Measurements from ENCODE around the gene ORAI2. TPM values are rescaled to one million over a fixed set of nuclear protein-coding genes. Genes with fewer than 3 reads are reported as not detected.

Gene ORAI2
- polyA plus RNA-seq, 1 experiment = 41.6 TPM

DNA sequence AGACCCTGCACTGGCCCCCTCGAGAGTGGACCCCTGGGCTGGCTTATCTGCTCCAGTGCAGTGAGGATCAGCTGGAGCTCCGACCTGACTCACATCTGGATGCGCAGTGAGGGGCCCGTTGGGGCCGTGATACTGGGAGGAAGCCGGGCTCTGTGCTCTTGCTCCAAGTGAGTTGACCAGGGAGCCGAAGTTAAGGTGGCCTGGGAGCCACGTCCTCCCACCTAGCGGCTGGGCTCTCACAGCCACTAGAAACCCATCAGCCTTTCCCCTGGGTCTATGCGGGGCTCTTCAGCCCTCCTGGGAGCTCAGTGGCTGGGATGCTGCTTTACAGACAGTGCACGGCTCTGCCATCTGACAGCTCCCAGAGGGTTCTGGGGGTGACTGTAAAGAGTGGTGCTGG, 22.2 kb downstream of the ORAI2 start:
- no peak for DNase-seq (ENCODE audit: low read depth)
- CTCF ChIA-PET = no interaction called here
- no peak overlapping the region for H3K4me3 ChIP-seq (ENCODE audit: low read depth, low read length)
- TF ChIP-seq, protein P1, sequence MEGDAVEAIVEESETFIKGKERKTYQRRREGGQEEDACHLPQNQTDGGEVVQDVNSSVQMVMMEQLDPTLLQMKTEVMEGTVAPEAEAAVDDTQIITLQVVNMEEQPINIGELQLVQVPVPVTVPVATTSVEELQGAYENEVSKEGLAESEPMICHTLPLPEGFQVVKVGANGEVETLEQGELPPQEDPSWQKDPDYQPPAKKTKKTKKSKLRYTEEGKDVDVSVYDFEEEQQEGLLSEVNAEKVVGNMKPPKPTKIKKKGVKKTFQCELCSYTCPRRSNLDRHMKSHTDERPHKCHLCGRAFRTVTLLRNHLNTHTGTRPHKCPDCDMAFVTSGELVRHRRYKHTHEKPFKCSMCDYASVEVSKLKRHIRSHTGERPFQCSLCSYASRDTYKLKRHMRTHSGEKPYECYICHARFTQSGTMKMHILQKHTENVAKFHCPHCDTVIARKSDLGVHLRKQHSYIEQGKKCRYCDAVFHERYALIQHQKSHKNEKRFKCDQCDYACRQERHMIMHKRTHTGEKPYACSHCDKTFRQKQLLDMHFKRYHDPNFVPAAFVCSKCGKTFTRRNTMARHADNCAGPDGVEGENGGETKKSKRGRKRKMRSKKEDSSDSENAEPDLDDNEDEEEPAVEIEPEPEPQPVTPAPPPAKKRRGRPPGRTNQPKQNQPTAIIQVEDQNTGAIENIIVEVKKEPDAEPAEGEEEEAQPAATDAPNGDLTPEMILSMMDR (IDR thresholded peaks at IDR 0.05; ENCODE audit: insufficient read depth, low read depth, low read length) = no peak
- H3K36me3 ChIP-seq (ENCODE audit: control insufficient read depth, insufficient read depth, low read length) = peaks cover 15% of the 10 kb centered on the region
- POLR2A ChIA-PET = no interaction called here
- H3K27me3 ChIP-seq (ENCODE audit: control insufficient read depth, insufficient read depth, low read length) = no peaks in the 10 kb centered on the region

DNA sequence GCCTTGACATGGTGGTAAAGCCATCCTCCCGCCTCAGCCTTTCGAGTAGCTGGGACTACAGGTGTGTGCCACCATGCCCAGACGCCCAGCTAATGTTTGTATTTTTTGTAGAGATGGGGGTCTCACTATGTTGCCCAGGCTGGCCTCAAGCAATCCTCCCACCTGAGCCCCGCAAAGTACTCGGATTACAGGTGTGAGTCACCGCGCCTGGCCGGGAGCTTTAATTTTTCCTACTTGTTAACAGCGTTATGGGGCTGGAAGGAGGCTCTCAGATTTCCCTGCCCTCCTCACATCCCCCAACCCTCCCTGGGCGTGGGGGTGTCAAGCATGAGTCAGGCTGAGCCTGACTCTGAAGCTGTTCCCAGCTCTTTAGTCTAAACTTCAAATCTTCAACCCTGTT, 23.0 kb downstream of the ORAI2 start:
- CTCF ChIA-PET = no interaction called here
- POLR2A ChIA-PET = no interaction called here
- Histone ChIP-seq H3K4me3 (ENCODE audit: low read depth, low read length) (no peak overlapping the region), H3K36me3 (ENCODE audit: control insufficient read depth, insufficient read depth, low read length) (peaks cover 15% of the 10 kb centered on the region), H3K27me3 (ENCODE audit: control insufficient read depth, insufficient read depth, low read length) (no peaks in the 10 kb centered on the region)
- TF ChIP-seq, protein P1 (IDR thresholded peaks at IDR 0.05; ENCODE audit: insufficient read depth, low read depth, low read length) = no peak
- DNase-seq (ENCODE audit: low read depth) = no peak

DNA sequence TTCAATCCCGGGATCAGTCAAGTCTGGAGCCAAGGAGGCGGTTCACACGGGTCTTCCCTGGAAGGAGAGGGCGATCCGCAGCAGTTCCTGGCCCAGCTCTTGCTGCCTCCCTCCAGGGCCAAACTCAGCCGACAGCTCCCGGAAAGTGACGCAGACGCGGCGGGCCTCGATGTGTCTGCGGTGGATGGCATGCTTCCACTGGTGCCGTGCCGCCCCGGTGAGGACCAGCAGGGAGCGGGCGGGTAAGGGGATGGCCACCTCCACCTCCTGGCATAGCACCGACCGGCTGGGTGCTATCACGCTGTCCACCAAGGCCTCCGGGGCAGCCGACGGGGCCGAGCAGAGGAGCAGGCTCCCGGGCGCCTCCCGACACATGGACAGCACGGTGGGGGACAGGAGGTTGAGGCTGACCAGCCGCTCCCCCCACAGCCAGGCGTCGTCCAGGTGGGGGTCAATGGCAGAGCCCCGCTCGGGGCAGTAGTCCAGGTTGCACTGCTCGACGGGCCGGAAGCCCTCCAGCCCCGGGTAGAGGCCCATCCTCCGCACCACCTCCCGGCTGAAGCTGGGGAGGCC, 24.1 kb downstream of the ORAI2 start:
- peaks cover 15% of the 10 kb centered on the region for H3K36me3 ChIP-seq (ENCODE audit: control insufficient read depth, insufficient read depth, low read length)
- CTCF ChIA-PET = no interaction called here

DNA sequence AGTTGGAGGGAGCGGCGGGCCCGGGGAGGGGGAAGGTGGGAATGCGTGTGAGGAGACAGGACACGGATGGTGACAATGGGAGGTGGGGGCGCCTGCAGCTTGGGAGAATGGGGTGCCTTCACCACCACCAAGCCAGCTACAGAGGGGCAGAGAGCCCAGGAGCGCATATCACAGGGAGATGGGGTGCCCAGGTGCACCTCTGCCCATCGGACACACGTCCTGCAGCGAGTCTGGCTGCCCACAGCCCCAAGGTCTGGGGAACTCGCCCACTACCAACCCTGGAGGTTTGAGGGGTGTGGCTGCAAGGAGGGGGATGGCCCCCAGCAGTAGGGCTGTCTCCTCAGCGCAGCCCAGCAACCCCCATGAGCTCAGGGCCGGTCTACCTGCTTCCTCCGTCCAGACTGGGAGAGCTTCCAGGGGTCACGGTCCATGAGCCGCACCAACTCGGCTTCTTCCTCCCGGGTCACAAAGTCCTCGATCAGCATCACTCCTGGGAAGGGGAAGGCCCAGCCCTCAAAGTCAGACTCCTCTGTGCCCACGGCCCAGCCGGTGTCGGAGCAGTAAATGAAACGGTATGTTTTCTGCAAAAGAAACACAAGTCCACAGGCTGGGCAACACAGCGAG, 26.0 kb downstream of the ORAI2 start:
- Histone ChIP-seq H3K36me3 (ENCODE audit: control insufficient read depth, insufficient read depth, low read length) (peaks cover 15% of the 10 kb centered on the region), H3K4me3 (ENCODE audit: low read depth, low read length) (no peak overlapping the region), H3K27me3 (ENCODE audit: control insufficient read depth, insufficient read depth, low read length) (no peaks in the 10 kb centered on the region)
- POLR2A ChIA-PET = no interaction called here
- DNase-seq (ENCODE audit: low read depth) = no peak
- TF ChIP-seq, protein P1 (IDR thresholded peaks at IDR 0.05; ENCODE audit: insufficient read depth, low read depth, low read length) = no peak
- CTCF ChIA-PET = interaction anchor here (1.1 to 1.3 kb wide), 2 partner anchors 18 to 21 kb away, joined by 3 read pairs; no protein-coding TSS in a partner anchor

More for the DNA sequence above, 24.1 kb downstream of the ORAI2 start:
- no peak for DNase-seq (ENCODE audit: low read depth)
- no peak overlapping the region for H3K4me3 ChIP-seq (ENCODE audit: low read depth, low read length)
- POLR2A ChIA-PET = no interaction called here
- TF ChIP-seq, protein P1 (IDR thresholded peaks at IDR 0.05; ENCODE audit: insufficient read depth, low read depth, low read length) = no peak
- no peaks in the 10 kb centered on the region for H3K27me3 ChIP-seq (ENCODE audit: control insufficient read depth, insufficient read depth, low read length)

DNA sequence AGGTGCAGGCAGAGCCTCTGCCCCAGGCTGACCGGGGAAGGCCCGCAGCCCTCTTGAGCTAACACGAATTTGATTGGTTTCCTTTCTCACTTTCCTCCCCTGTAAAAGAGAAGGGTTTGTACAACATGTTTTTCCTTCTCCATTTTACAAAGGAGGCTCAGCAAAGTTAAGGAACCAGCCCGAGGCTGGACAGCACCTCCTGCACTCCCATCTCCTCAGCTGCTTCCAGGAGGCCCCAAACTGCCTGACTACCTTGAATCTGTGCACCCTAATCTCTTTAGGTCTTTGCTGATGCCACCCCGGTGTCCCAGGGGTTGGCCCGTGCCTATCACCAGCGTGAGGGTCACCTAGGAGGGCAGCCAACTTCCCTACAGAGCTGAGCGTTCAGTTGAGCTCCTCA, 27.1 kb downstream of the ORAI2 start:
- no peak for DNase-seq (ENCODE audit: low read depth)
- H3K36me3 ChIP-seq (ENCODE audit: control insufficient read depth, insufficient read depth, low read length) = peaks cover 15% of the 10 kb centered on the region
- CTCF ChIA-PET = no interaction called here
- no peaks in the 10 kb centered on the region for H3K27me3 ChIP-seq (ENCODE audit: control insufficient read depth, insufficient read depth, low read length)
- TF ChIP-seq, protein P1 (IDR thresholded peaks at IDR 0.05; ENCODE audit: insufficient read depth, low read depth, low read length) = no peak
- H3K4me3 ChIP-seq (ENCODE audit: low read depth, low read length) = no peak overlapping the region
- POLR2A ChIA-PET = no interaction called here

Data from BJ (cell line).